ENCODE data around the gene SLAIN1.

SLAIN1 gene

DNA sequence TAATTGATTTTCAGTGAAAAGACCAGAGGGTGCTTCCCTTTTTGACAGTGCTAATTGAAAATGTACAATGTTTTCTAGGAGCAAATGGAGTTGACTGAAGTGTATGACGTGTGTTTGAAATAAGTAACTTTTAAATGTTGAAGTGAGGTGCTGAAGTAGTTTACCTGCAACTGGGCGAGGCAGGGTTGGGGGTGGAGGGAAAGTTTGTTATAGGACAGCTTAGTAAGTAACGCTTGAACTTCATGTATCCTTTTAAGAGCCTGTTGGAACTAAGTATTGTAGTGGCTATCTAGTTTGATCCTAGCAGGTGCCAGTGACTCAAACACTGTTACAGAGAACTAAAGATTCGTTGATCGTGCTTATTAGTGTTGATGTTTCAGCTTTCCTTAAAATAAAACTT is 5.9 kb downstream of the SLAIN1 start:
- DNase-seq (ENCODE audit: low read depth, low spot score): no peak
- no peak overlapping the region for H3K27ac ChIP-seq

DNA sequence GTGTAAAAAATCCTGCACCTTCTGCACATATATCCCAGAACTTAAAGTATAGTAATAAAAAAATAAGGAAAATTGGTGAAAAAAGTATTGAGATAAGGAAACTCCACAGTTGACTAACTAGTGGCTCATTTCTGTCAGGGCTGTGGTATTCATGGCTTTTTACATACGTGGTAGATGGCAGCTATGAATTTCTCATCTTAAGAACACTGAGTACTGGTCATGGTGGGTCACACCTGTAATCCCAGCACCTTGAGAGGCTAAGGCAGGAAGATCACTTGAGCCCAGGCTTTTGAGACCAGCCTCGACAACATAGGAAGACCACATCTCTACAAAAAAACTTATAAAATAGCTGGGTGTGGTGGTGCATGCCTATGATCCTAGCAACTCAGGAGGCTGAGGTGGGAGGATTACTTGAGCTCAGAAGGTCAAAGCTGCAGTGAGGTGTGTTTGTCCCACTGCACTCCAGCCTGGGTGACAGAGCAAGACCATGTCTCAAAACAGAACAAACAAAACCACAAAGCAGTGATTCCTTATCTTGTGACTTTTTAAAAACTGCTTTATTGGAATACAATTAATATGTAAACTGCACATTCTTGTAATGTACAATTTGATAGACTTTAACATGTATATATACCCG is 16.8 kb downstream of the SLAIN1 start:
- DNase-seq (ENCODE audit: low read depth, low spot score): no peak
- H3K27ac ChIP-seq: no peak overlapping the region

DNA sequence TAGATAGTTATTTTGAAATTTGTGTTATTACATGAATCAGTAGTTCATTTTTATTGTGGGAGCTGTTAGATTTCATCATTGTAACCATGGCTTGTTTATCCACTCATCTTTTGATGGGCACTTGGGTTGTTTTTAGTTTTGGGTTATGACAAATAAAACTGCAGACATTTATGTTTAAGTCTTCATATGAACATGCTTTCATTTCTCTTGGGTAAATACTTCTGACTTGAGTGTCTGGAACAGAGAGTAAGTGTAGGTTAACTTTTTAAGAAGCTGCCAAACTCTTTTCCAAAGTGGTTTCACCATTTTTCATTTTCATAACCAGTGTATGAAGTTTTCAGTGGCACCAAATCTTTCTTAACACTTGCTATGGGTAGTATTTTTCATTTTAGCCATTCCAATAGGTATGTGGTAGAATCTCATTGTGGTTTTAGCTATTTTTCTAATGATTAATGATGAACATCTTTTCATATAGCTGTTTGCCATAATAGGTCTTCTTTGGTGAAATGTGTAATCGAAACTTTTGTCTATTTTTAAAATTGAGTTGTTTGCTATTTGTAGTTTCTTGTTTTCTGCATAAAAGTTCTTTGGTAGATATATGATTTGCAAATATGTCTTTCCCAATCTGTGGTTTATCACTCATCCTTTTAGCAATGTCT is 17.9 kb downstream of the SLAIN1 start:
- no peak overlapping the region for H3K27ac ChIP-seq

DNA sequence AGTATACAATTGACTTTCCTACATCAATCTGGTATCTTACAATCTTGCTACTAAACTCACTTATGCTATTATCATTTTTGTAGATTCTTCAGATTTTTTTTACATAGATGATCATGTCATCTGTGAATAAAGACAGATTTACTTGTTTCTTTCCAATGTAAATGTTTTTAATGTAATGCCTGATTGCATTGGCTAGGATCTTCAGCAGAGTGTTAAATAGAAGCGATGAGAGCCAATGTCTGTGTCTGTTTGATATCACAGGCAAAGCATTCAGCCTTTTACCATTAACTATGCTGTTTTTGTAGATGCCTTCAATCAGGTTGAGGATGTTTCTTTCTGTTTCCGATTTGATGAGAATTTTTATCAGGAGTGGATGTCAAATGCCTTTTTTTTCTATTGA is 19.2 kb downstream of the SLAIN1 start:
- no peak overlapping the region for H3K27ac ChIP-seq
- DNase-seq (ENCODE audit: low read depth, low spot score): no peak

More for the DNA sequence above, 17.9 kb downstream of the SLAIN1 start:
- DNase-seq (ENCODE audit: low read depth, low spot score): no peak

- no peak for DNase-seq (ENCODE audit: low read depth, low spot score)
- no peak overlapping the region for H3K27ac ChIP-seq
Measured at GRCh38 chr13:77717508-77717907, 20.0 kb downstream of the SLAIN1 start.

DNA sequence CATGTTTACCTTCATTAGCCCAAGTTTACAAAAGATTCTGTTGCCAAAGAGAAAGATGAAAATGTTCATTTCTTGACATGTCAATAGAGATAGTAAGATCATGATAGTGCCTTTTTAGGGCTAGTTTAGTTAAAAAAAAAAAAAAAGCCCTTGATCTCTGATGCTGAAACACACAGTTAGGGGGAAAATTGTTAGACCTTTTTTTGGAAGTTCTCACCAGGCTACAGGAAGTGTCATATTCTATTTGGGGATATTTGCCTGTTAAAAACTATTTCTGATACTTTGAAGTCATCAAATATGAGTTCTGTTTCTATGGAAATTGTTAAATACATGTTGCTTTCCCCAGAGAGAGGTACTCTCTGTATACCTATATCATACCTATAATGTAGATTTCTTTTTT is 21.6 kb downstream of the SLAIN1 start:
- no peak overlapping the region for H3K27ac ChIP-seq
- DNase-seq (ENCODE audit: low read depth, low spot score): no peak

- H3K27ac ChIP-seq: no peak overlapping the region
Measured at GRCh38 chr13:77720988-77721387, 23.5 kb downstream of the SLAIN1 start.

DNA sequence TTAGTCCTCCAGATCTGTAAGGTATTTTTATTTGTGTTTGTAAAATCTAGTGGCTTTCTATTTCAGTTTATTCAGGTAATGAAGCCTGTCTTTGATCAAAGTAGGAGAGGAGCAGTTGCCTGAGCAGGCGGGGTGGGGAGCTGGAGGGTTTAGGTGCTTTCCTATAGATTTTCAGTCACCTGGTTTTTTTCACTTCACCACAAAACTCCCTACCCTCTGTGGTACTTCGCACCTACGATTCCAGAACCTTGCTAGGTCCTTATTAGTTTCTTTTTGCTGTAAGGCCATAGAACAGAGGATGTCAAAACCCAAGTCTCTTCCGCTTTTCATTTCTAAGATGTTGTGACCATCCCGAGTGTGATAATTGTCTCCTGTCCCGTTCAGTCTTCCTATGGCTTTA is 26.6 kb downstream of the SLAIN1 start:
- no peak overlapping the region for H3K27ac ChIP-seq
- no peak for DNase-seq (ENCODE audit: low read depth, low spot score)

More at GRCh38 chr13:77720988-77721387, 23.5 kb downstream of the SLAIN1 start:
- no peak for DNase-seq (ENCODE audit: low read depth, low spot score)

GRCh38 chr13:77725071-77725470 is 27.6 kb downstream of the SLAIN1 start:
- DNase-seq (ENCODE audit: low read depth, low spot score): no peak
- no peak overlapping the region for H3K27ac ChIP-seq

DNA sequence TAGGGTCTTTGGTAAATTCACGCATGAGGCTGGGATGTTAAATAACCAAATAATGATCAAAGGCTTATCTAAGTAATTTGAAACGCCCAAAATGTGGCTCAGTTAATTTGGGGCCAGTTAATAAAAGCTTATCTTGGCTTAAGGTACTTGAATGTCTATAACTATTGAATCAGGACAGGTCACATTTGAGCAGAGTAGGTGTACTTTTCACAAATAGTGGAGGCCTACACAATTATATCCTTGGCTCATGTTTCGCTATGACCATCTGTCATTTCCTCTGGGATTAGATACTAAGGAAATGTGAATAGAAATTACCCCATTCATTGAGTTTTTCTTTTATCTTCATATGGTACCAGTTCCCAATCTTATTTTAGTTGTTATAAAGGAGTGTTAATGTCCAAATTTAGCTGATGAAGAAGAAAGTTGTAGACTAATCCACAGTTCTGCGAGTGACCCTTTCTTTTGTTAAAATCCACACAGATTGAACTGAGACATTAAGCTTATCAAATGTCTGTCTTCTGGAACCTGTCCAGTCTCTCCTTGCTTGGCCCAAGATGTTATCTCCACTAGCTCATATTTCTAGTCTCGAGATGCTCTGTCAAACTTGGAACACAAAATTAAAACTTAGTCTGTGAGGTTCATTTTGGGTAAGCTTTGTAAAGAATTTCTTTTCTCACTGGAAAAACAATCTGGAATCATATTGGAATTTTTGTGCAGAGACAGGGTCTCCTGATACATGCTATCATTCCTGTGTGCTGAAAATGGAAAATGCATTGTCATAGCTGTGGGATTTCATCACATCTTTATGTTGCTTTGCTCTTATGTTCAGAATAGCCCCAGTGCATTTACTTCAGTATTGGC is 31.0 kb downstream of the SLAIN1 start:
- DNase-seq (ENCODE audit: low read depth, low spot score): no peak
- H3K27ac ChIP-seq: no peak overlapping the region

- DNase-seq (ENCODE audit: low read depth, low spot score): no peak
- H3K27ac ChIP-seq: no peak overlapping the region
Measured at GRCh38 chr13:77729502-77730221, 32.2 kb downstream of the SLAIN1 start.

GRCh38 chr13:77730572-77730971 is 33.1 kb downstream of the SLAIN1 start:
- no peak overlapping the region for H3K27ac ChIP-seq
- DNase-seq (ENCODE audit: low read depth, low spot score): no peak

- no peak for DNase-seq (ENCODE audit: low read depth, low spot score)
- H3K27ac ChIP-seq: no peak overlapping the region
Measured at GRCh38 chr13:77732287-77732686, 34.8 kb downstream of the SLAIN1 start.

GRCh38 chr13:77733674-77734073 is 36.2 kb downstream of the SLAIN1 start:
- no peak overlapping the region for H3K27ac ChIP-seq
- DNase-seq (ENCODE audit: low read depth, low spot score): no peak

GRCh38 chr13:77737583-77738200 is 40.2 kb downstream of the SLAIN1 start:
- no peak for DNase-seq (ENCODE audit: low read depth, low spot score)
- no peak overlapping the region for H3K27ac ChIP-seq

- H3K27ac ChIP-seq: no peak overlapping the region
- no peak for DNase-seq (ENCODE audit: low read depth, low spot score)
Measured at GRCh38 chr13:77740097-77740735, 42.7 kb downstream of the SLAIN1 start.

GRCh38 chr13:77740931-77741596 is 43.6 kb downstream of the SLAIN1 start:
- H3K27ac ChIP-seq: no peak overlapping the region
- no peak for DNase-seq (ENCODE audit: low read depth, low spot score)

GRCh38 chr13:77741597-77741972 is 44.1 kb downstream of the SLAIN1 start:
- H3K27ac ChIP-seq: no peak overlapping the region
- no peak for DNase-seq (ENCODE audit: low read depth, low spot score)

DNA sequence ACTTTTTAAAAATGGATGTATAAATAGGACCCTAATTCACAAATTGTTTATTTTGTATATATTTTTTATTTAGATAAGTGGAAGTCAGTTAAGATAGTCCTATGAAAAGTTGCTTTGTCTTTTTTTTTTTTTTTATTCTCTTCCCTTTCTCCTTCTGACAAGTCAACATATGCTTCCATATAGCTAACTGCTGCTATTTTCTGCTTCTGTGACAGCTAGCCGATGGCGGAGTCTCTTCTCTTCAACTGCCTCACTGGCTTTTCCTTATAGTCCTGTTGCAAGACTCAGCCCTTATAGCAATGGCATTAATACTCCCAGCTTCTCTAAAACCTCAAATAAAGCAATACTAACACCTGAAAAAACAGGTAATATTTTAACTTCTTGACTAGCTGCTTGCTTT is 45.3 kb downstream of the SLAIN1 start:
- DNase-seq (ENCODE audit: low read depth, low spot score): no peak

More for the DNA sequence above, 45.3 kb downstream of the SLAIN1 start:
- H3K27ac ChIP-seq: no peak overlapping the region

Data from epithelial cell of prostate (primary cell).